Keratinocyte (primary cell): ENCODE results near the gene CRYBB1. TPM values are rescaled to one million over a fixed set of nuclear protein-coding genes. Genes with fewer than 3 reads are reported as not detected.
"Not testable (repeated sequence)": the region's sequence is repeated elsewhere in the genome, so short reads cannot be mapped to it uniquely, and the experiment has no call there.

Experiments used
- DNase-seq: peaks from one replicate; pipeline ENCODE4 v3.0.0-alpha.2; 2011; ENCODE audit warnings: low read depth, missing footprints, low spot score
- FAIRE-seq: peaks from 2 replicates; lab custom pipeline; 2011; peaks lifted over from hg19 to GRCh38; lab: Jason Lieb, UNC
- H2AFZ ChIP-seq: 2 replicates; pipeline ENCODE4 v1.6.0; 2012; ENCODE audit warnings: low read length, control low read depth, inconsistent platforms; ENCODE audit not compliant: control insufficient read depth
- H3K27ac ChIP-seq: 2 replicates; pipeline ENCODE4 v1.5.1; 2011; ENCODE audit warnings: low read length; ENCODE audit not compliant: control insufficient read depth, insufficient read depth
- H3K27me3 ChIP-seq: 3 replicates; pipeline ENCODE4 v1.6.0; 2011; ENCODE audit warnings: low read length; ENCODE audit not compliant: control insufficient read depth, insufficient read depth; ENCODE audit errors: extremely low read depth
- H3K36me3 ChIP-seq, 2 experiments: 2 replicates in 1 of 2; 3 replicates in 1 of 2; pipeline ENCODE4 v1.5.1; 2011; ENCODE audit warnings: low read length in 2 of 2, mild to moderate bottlenecking in 1 of 2; ENCODE audit not compliant: control insufficient read depth in 2 of 2, insufficient read depth in 2 of 2; ENCODE audit errors: extremely low read depth in 1 of 2
- H3K4me1 ChIP-seq: 3 replicates; pipeline ENCODE4 v1.5.1; 2011; ENCODE audit warnings: low read length; ENCODE audit not compliant: control insufficient read depth, insufficient read depth; ENCODE audit errors: extremely low read depth
- H3K4me2 ChIP-seq: 3 replicates; pipeline ENCODE4 v1.6.0; 2011; ENCODE audit warnings: low read depth, low read length; ENCODE audit not compliant: control insufficient read depth, insufficient read depth; ENCODE audit errors: extremely low read depth
- H3K4me3 ChIP-seq, 3 experiments: fragments of 200-600 bp in 1 of 3; sonication (generic) in 1 of 3; 2 replicates in 2 of 3; 3 replicates in 1 of 3; pipeline ENCODE4 v1.5.1; 2011 to 2016; ENCODE audit warnings: low read length in 3 of 3, mild to moderate bottlenecking in 3 of 3, control low read depth in 2 of 3, inconsistent platforms in 1 of 3, low read depth in 1 of 3, mixed read lengths in 1 of 3, mixed run types in 1 of 3, moderate library complexity in 1 of 3; ENCODE audit not compliant: control insufficient read depth in 2 of 3, insufficient read depth in 2 of 3; ENCODE audit errors: extremely low read depth in 1 of 3
- H3K79me2 ChIP-seq: 2 replicates; pipeline ENCODE4 v1.6.0; 2012; ENCODE audit warnings: low read length; ENCODE audit not compliant: control insufficient read depth, insufficient read depth
- H3K9ac ChIP-seq: 3 replicates; pipeline ENCODE4 v1.6.0; 2011; ENCODE audit warnings: low read length; ENCODE audit not compliant: control insufficient read depth, insufficient read depth; ENCODE audit errors: extremely low read depth
- H3K9me1 ChIP-seq: 3 replicates; pipeline ENCODE4 v1.6.0; 2011; ENCODE audit warnings: low read length; ENCODE audit not compliant: control insufficient read depth, insufficient read depth; ENCODE audit errors: extremely low read depth
- H3K9me3 ChIP-seq: 2 replicates; pipeline ENCODE4 v1.5.1; 2012; ENCODE audit warnings: low read depth, low read length; ENCODE audit not compliant: control insufficient read depth
- H4K20me1 ChIP-seq: 3 replicates; pipeline ENCODE4 v1.6.0; 2011; ENCODE audit warnings: low read length; ENCODE audit not compliant: control insufficient read depth, insufficient read depth; ENCODE audit errors: extremely low read depth
- CTCF ChIP-seq, 3 experiments: IDR thresholded peaks in 1 of 3; conservative IDR thresholded peaks in 1 of 3; optimal IDR thresholded peaks in 1 of 3; 2 replicates in 2 of 3; 3 replicates in 1 of 3; pipeline versions ENCODE3 to v1.5.1; 2011; ENCODE audit warnings: low read length in 3 of 3, mild to moderate bottlenecking in 3 of 3, moderate library complexity in 2 of 3, control low read depth in 1 of 3, inconsistent platforms in 1 of 3; ENCODE audit not compliant: insufficient read depth in 2 of 3; ENCODE audit errors: extremely low read depth in 1 of 3
- EZH2 ChIP-seq: IDR thresholded peaks from one replicate; pipeline ENCODE4 v1.6.1; 2012; ENCODE audit warnings: inconsistent platforms, mild to moderate bottlenecking, low read length, moderate library complexity
- dilution Hi-C: fragments of 300-500 bp; cut with MboI; formaldehyde crosslinking; loops from one replicate; pipeline ENCODE4 v1.7.0; 2020; ENCODE audit warnings: low sequenced_read_pairs; ENCODE audit not compliant: extremely low pct_ligation_motif_present
- polyA plus RNA-seq, 5 experiments: library from polyadenylated mRNA; depleted of rRNA in 3 of 5; stranded (reverse) in 3 of 5; stranded (forward) in 1 of 5; unstranded in 1 of 5; fragments of >200 nt; gene quantifications; 1 replicate in 1 of 5; 2 replicates in 3 of 5; 3 replicates in 1 of 5; pipeline versions ENCODE4 v1.2.1 to v1.2.3, GENCODE V29; 2011 to 2012; ENCODE audit warnings: missing spikeins in 2 of 5, low read depth in 1 of 5, low replicate concordance in 1 of 5

The CRYBB1 gene
- polyA plus RNA-seq, 1 donor (not counting 4 experiments of a cell fraction or from before 2014, with no cell fraction given): not detected

GRCh38 chr22:26615149-26615548 lies 2.7 kb downstream of the CRYBB1 start:
- Histone ChIP-seq H3K27ac (no peak overlapping the region), H4K20me1 (no peaks in the 10 kb centered on the region), H3K9me3 (no peaks in the 10 kb centered on the region), H2AFZ (no peak overlapping the region), H3K27me3 (peaks cover 13% of the 10 kb centered on the region), H3K4me3 (no peak overlapping the region), H3K4me2 (no peak overlapping the region), H3K36me3 (no peaks in the 10 kb centered on the region), H3K4me1 (no peaks in the 10 kb centered on the region), H3K9me1 (no peaks in the 10 kb centered on the region), H3K79me2 (no peaks in the 10 kb centered on the region), H3K9ac (no peak overlapping the region)
- TF ChIP-seq EZH2 (no peak), CTCF (optimal IDR thresholded peaks at IDR 0.05 in 1 of 3, IDR thresholded peaks at IDR 0.05 in 1 of 3, conservative IDR thresholded peaks at IDR 0.05 in 1 of 3; ENCODE audit: extremely low read depth in 1 of 3, insufficient read depth in 2 of 3, low read length in 3 of 3) (no peak)
- FAIRE-seq (no peak), DNase-seq (no peak)
- dilution Hi-C loops: no loop called here

GRCh38 chr22:26614322-26614721 lies 3.5 kb downstream of the CRYBB1 start:
- no peaks in the 10 kb centered on the region for H3K9me1 ChIP-seq
- H3K27me3 ChIP-seq: peaks cover 13% of the 10 kb centered on the region
- H3K9me3 ChIP-seq: no peaks in the 10 kb centered on the region
- no peak overlapping the region for H2AFZ ChIP-seq
- H3K9ac ChIP-seq: no peak overlapping the region
- H4K20me1 ChIP-seq: no peaks in the 10 kb centered on the region
- TF ChIP-seq EZH2 (no peak), CTCF (optimal IDR thresholded peaks at IDR 0.05 in 1 of 3, IDR thresholded peaks at IDR 0.05 in 1 of 3, conservative IDR thresholded peaks at IDR 0.05 in 1 of 3; ENCODE audit: extremely low read depth in 1 of 3, insufficient read depth in 2 of 3, low read length in 3 of 3) (no peak)
- no peaks in the 10 kb centered on the region for H3K36me3 ChIP-seq
- FAIRE-seq: no peak
- no peaks in the 10 kb centered on the region for H3K4me1 ChIP-seq
- H3K79me2 ChIP-seq: no peaks in the 10 kb centered on the region
- dilution Hi-C loops: no loop called here
- H3K27ac ChIP-seq: no peak overlapping the region
- H3K4me3 ChIP-seq: no peak overlapping the region
- H3K4me2 ChIP-seq: no peak overlapping the region
- DNase-seq: no peak

DNA sequence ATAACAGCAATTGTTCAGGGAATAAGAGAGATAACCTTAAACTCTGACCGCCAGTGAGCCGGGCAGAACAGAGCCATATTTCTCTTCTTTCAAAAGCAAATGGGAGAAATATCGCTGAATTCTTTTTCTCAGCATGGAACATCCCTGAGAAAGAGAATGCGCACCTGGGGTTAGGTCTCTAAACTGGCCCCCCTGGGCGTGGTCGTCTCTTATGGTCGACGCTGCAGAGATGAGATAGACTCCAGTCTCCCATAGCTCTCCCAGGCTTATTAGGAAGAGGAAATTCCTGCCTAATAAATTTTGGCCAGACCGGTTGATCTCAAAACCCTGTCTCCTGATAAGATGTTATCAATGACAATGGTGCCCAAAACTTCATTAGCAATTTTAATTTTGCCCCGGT lies 4.1 kb downstream of the CRYBB1 start:
- H3K9ac ChIP-seq, H3K4me1 ChIP-seq, H3K4me2 ChIP-seq, H3K79me2 ChIP-seq, H3K9me3 ChIP-seq, H2AFZ ChIP-seq, FAIRE-seq, H3K27ac ChIP-seq, H4K20me1 ChIP-seq, DNase-seq, H3K4me3 ChIP-seq, H3K36me3 ChIP-seq, H3K9me1 ChIP-seq, dilution Hi-C loops: not testable (repeated sequence)
- H3K27me3 ChIP-seq: peaks cover 16% of the 10 kb centered on the region
